DMS79 (cell line): ENCODE results near the gene NCOA6.
"Not testable (repeated sequence)": the region's sequence is repeated elsewhere in the genome, so short reads cannot be mapped to it uniquely, and the experiment has no call there.

Experiments used
- DNase-seq: peaks from one replicate; lab custom pipeline; 2025; lab: John Stamatoyannopoulos, UW

NCOA6 gene

GRCh38 chr20:34719242-34720017, 106.0 kb downstream of the NCOA6 start:
- DNase-seq, result not testable (repeated sequence)

- DNase-seq, result no peak
These were observed 108.0 kb downstream of the NCOA6 start for GRCh38 chr20:34717230-34718095.

DNA sequence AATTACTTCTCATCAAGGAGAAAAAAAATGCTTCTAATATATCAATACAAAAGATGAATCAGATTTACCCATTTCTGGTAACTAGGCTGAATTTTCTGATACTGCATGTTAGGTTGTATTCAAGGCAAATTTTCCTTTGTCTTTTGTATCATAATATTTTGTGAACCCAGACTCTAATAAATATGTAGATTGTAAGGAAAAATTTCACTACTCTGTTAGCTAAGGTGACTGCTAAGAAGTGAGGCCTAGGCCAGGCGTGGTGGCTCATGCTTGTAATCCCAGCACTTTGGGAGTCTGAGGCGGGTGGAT, 108.6 kb downstream of the NCOA6 start:
- no peak for DNase-seq

GRCh38 chr20:34715384-34715783, 110.1 kb downstream of the NCOA6 start:
- DNase-seq, result no peak

DNA sequence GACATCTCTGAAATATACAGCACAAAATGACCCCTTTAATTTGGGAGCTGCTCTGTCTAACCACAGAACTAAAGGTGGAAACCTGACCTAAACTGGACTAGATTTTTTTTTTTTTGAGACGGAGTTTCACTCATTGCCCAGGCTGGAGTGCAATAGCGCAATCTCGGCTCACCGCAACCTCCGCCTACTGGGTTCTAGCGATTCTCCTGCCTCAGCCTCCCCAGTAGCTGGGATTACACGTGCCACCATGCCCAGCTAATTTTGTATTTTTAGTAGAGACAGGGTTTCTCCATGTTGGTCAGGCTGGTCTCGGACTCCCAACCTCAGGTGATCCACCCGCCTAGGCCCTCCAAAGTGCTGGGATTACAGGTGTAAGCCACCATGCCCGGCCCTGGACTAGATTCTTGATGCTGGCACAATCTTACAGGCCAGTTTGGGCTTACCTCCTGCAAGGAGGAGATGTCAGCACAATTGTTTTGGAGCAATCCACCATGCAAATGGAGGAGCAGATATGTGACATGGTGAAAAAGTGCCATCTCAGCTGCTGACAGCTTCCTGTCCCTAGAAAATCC, 111.4 kb downstream of the NCOA6 start:
- DNase-seq, result not testable (repeated sequence)

- DNase-seq, result no peak
These were observed 112.1 kb downstream of the NCOA6 start for GRCh38 chr20:34713194-34713943.

- DNase-seq, result no peak
These were observed 112.8 kb downstream of the NCOA6 start for GRCh38 chr20:34712525-34713192.

- no peak for DNase-seq
These were observed 113.5 kb downstream of the NCOA6 start for GRCh38 chr20:34711813-34712430.

DNA sequence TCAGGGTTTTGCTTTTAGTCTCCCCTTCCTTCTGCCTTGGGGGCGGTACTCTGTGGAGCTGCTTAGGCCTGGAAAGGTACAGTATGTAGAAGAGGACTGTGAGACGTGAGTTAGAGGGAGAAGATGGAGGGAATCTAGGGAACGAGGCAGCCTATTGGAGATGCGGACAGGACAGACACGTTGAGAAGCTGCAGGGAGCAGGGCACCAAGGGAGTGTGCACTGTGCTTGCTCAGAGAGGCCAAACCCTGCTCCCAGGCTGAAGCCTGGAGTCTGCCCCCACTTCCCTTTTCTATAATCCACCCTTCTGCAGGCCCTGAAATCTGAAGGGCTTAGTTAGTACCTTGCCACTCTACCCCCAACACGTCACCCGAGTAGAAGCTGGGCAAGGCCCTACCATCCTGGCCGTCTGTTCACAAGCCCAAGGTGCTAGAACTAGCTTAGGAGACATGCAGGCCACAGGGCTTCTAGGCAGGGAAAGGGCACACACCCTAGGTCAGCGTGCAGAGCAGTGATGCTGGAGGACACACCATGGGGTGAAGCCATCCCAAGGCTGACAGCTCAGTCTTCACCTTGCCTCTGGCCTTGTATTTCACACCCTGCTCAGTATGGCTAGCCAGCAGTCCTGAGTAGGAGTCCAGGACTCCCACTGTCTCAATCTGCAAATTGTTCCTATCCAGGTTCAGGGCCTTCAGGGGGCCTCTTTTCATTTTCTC, 114.4 kb downstream of the NCOA6 start:
- DNase-seq, result no peak

DNA sequence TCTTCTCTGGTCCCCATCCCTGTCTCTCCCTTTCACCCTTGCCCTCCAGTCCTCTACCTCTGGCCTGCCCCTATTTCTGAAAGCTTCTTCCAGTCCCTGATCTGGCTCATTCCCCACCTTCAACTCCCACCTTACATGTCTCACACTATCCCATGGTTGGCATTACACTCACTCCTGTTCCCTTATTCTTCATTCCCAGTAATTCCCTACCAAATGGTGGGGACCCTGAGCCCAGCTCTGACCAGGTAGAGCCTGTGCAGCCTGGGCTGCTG, 114.9 kb downstream of the NCOA6 start:
- no peak for DNase-seq

GRCh38 chr20:34709831-34710567, 115.5 kb downstream of the NCOA6 start:
- DNase-seq, result no peak

- DNase-seq, result peak; percentile 75
These were observed 116.2 kb downstream of the NCOA6 start for GRCh38 chr20:34709044-34709830.

GRCh38 chr20:34708621-34709043, 116.8 kb downstream of the NCOA6 start:
- DNase-seq, result no peak

DNA sequence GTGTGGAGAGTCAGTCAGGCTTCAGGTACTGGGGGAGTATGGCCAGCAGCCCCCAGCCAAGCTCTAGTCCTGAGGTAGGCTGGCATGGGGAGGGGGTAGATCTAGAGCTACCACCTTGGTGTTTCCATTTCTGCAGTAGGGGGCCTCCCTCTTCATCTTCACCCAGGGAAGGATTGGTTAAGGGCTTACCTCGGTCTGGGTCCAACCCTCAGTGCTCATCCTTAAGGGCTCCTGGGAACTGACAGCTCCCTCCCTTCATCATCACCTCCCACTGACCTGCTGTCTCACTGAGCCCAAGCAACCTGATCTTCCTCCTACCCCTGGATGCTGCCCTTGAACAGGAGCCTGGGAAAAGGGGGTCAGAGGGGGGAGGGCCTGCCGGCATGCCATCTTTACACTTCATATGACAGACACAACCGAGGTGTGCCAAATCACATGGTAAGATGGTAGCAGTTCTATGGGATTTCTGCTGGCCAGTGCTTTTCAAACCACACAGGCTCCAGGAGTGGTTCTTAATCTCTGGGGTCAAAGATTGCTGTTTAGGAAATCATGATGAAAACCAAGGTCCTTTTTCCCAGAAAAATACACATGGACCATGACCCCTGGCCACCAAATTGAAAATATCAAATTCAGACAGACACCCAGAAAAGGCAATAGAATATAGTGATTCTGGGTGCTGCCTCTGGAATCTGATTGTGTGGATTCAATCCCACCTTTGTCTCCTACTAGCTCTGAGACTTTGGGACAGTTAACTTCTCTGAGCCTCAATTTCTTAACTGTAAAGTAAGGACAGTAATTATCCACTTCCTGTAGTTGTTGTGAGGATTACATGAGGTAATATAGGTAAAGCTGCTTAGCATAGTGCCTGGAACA, 118.3 kb downstream of the NCOA6 start:
- no peak for DNase-seq

- no peak for DNase-seq
These were observed 119.1 kb downstream of the NCOA6 start for GRCh38 chr20:34706302-34706875.

GRCh38 chr20:34705397-34706301, 119.8 kb downstream of the NCOA6 start:
- DNase-seq, result no peak

GRCh38 chr20:34705008-34705396, 120.4 kb downstream of the NCOA6 start:
- peak; percentile 32 for DNase-seq
